WERI-Rb-1 (cell line): ENCODE measurements around the gene SORCS2.
"Not testable (repeated sequence)": the region's sequence is repeated elsewhere in the genome, so short reads cannot be mapped to it uniquely, and the experiment has no call there.

Experiments used
- DNase-seq: peaks from one replicate; pipeline ENCODE4 v3.0.0-alpha.2; 2020
- H3K27ac ChIP-seq: fragments of 250-450 bp; sonication (Bioruptor Pico); 2 replicates; pipeline ENCODE4 v1.5.1; 2020; ENCODE audit warnings: mild to moderate bottlenecking, moderate library complexity
- H3K27me3 ChIP-seq: fragments of 250-450 bp; sonication (Bioruptor Pico); 2 replicates; pipeline ENCODE4 v1.5.1; 2021; ENCODE audit warnings: mild to moderate bottlenecking, low read depth, moderate library complexity; ENCODE audit not compliant: insufficient read depth, severe bottlenecking
- H3K36me3 ChIP-seq: fragments of 250-450 bp; sonication (Bioruptor Pico); 2 replicates; pipeline ENCODE4 v1.5.1; 2020; ENCODE audit warnings: mild to moderate bottlenecking, moderate library complexity
- H3K4me3 ChIP-seq: 2 replicates; pipeline ENCODE4 v1.5.1; 2011; ENCODE audit warnings: low read depth, mild to moderate bottlenecking, control low read depth, low read length
- H3K9me3 ChIP-seq: fragments of 250-450 bp; sonication (Bioruptor Pico); 2 replicates; pipeline ENCODE4 v1.5.1; 2021; ENCODE audit warnings: mild to moderate bottlenecking, moderate library complexity; ENCODE audit not compliant: severe bottlenecking
- CTCF ChIP-seq: IDR thresholded peaks from 2 replicates; pipeline ENCODE4 v1.5.1; 2011; ENCODE audit warnings: low read depth, mild to moderate bottlenecking, control low read depth, inconsistent platforms, low read length

SORCS2 gene

DNA sequence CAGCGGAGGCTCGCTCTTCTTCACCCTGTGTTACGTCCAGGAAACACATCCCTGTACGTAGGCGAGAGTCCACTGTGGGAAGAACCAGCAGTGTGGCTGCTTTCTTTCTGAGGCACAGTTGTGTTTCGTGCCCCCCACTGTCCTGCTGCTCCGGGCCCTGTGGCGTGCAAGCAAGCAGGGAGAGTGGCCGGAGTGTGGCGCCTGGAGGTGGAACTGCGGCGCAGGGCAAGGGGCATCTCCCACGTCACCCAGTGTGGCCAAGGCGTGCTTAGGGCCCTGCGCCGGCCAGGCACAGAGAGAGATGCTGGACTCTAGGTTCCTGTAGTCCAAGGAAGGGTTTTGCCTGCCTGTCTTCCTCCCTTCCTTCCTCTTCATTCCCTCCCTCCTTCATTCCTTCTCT, 255.7 kb downstream of the SORCS2 start:
- DNase-seq: no peak
- Histone ChIP-seq H3K27me3 (no peaks in the 10 kb centered on the region), H3K27ac (no peak overlapping the region), H3K36me3 (no peaks in the 10 kb centered on the region), H3K9me3 (no peaks in the 10 kb centered on the region), H3K4me3 (no peak overlapping the region)
- no peak for TF ChIP-seq CTCF

DNA sequence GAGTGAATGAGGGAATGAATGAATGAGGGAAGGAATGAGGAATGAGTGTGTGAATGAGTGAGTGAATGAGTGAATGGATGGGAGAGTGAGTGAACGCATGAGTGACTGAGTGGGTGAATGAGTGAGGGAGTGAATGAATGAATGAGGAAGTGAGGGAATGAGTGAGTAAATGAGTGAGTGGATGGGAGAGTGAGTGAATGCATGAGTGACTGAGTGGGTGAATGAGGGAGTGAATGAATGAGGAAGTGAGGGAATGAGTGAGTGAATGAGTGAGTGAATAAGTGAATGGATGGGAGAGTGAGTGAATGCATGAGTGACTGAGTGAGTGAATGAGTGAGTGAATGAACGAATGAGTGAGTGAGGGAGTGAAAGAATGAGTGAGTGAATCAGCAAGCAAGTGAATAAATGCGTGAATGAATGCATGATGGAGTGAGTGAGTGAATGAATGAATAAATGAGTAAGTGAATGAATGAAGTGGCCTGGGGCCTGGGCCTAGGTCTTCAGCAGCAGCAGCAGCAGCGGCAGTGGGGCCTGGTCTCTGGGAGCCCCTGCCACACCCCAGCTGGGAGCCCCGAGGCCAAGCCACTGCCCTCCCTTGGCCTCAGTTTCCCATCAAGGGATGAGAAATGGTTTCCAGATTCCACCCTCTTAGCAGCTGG, 258.6 kb downstream of the SORCS2 start:
- H3K36me3 ChIP-seq: no peaks in the 10 kb centered on the region
- no peak overlapping the region for H3K4me3 ChIP-seq
- no peak for TF ChIP-seq CTCF
- H3K27me3 ChIP-seq: no peaks in the 10 kb centered on the region
- H3K27ac ChIP-seq: no peak overlapping the region
- H3K9me3 ChIP-seq: no peaks in the 10 kb centered on the region
- no peak for DNase-seq

DNA sequence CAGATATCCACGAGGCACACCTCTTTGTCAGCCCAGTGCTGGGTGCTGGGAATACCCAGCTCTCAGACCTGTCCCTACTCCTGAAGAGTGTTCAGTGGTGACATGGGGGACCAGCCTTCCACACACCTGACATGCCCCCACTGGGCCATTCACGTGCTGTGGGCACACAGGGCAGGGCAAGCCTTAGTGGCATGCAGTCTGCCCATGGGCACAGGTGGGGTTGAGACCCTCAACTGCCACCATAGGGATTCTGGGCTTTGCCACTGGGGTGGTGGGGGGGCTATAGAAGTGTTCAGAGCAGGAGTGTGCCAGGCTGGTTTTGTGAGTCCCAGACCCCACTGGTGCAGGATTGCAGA, 259.1 kb downstream of the SORCS2 start:
- Histone ChIP-seq H3K27me3 (no peaks in the 10 kb centered on the region), H3K4me3 (no peak overlapping the region), H3K36me3 (no peaks in the 10 kb centered on the region), H3K9me3 (no peaks in the 10 kb centered on the region), H3K27ac (no peak overlapping the region)
- no peak for DNase-seq
- no peak for TF ChIP-seq CTCF

GRCh38 chr4:7451800-7452199, 259.5 kb downstream of the SORCS2 start:
- H3K27me3 ChIP-seq: no peaks in the 10 kb centered on the region
- no peaks in the 10 kb centered on the region for H3K9me3 ChIP-seq
- TF ChIP-seq CTCF: no peak
- no peak overlapping the region for H3K4me3 ChIP-seq
- DNase-seq: no peak
- no peak overlapping the region for H3K27ac ChIP-seq
- H3K36me3 ChIP-seq: no peaks in the 10 kb centered on the region

GRCh38 chr4:7452802-7453201, 260.5 kb downstream of the SORCS2 start:
- DNase-seq, H3K27me3 ChIP-seq, H3K4me3 ChIP-seq, H3K9me3 ChIP-seq, H3K36me3 ChIP-seq, H3K27ac ChIP-seq: not testable (repeated sequence)

GRCh38 chr4:7457201-7458065, 265.1 kb downstream of the SORCS2 start:
- Histone ChIP-seq H3K27me3 (no peaks in the 10 kb centered on the region), H3K4me3 (no peak overlapping the region), H3K27ac (no peak overlapping the region), H3K9me3 (no peaks in the 10 kb centered on the region), H3K36me3 (no peaks in the 10 kb centered on the region)
- TF ChIP-seq CTCF: no peak
- DNase-seq: no peak
